ENCODE results near the gene SEZ6L2. TPM values are rescaled to one million over a fixed set of nuclear protein-coding genes. Genes with fewer than 3 reads are reported as not detected.

The SEZ6L2 gene
- total and polyA plus RNA-seq, 2 experiments from 2014 or later = 18.0 to 71.9 TPM

GRCh38 chr16:29947897-29948296 lies 48.5 kb upstream of the SEZ6L2 start:
- Histone ChIP-seq H3K27ac (ENCODE audit: low read depth) (no peak overlapping the region), H4K20me1 (replicated peaks; ENCODE audit: insufficient read depth) (no peaks in the 10 kb centered on the region), H3K79me2 (replicated peaks; ENCODE audit: insufficient read depth) (no peaks in the 10 kb centered on the region), H3K4me2 (no peak overlapping the region), H3K4me3 (no peak overlapping the region), H2AFZ (no peak overlapping the region), H3K4me1 (ENCODE audit: insufficient read depth) (0 out of 2 replicates have a peak, but pooled peaks cover 10% of the 10 kb centered on the region), H3K9me2 (ENCODE audit: insufficient read depth) (no peaks in the 10 kb centered on the region), H3F3A (replicated peaks; ENCODE audit: low read depth) (no peaks in the 10 kb centered on the region), H3K36me3 (ENCODE audit: insufficient read depth) (no peaks in the 10 kb centered on the region), H3K27me3 (ENCODE audit: insufficient read depth) (no peaks in the 10 kb centered on the region)
- H3K4me1 Mint-ChIP-seq = peaks cover 18% of the 10 kb centered on the region
- no peak overlapping the region for H3K4me3 Mint-ChIP-seq
- TF ChIP-seq EZH2 (IDR thresholded peaks at IDR 0.05; ENCODE audit: low read depth, unreplicated experiment) = no peak
- TF ChIP-seq ZNF331 (CRISPR knock-in tag; IDR thresholded peaks at IDR 0.05; ENCODE audit: low read depth) = no peak
- no peak for TF ChIP-seq ZNF462 (CRISPR knock-in tag; IDR thresholded peaks at IDR 0.05)
- TF ChIP-seq EZH2phosphoT487 (IDR thresholded peaks at IDR 0.05; ENCODE audit: unreplicated experiment) = no peak
- no peak for TF ChIP-seq JUNB (IDR thresholded peaks at IDR 0.05; ENCODE audit: unreplicated experiment)
- TF ChIP-seq CREB1 (CRISPR knock-in tag; IDR thresholded peaks at IDR 0.05; ENCODE audit: low read depth) = no peak
- TF ChIP-seq ZNF114 (CRISPR knock-in tag; IDR thresholded peaks at IDR 0.05) = no peak
- TF ChIP-seq NANOG (IDR thresholded peaks at IDR 0.05; ENCODE audit: borderline replicate concordance) = no peak
- TF ChIP-seq, protein P1, sequence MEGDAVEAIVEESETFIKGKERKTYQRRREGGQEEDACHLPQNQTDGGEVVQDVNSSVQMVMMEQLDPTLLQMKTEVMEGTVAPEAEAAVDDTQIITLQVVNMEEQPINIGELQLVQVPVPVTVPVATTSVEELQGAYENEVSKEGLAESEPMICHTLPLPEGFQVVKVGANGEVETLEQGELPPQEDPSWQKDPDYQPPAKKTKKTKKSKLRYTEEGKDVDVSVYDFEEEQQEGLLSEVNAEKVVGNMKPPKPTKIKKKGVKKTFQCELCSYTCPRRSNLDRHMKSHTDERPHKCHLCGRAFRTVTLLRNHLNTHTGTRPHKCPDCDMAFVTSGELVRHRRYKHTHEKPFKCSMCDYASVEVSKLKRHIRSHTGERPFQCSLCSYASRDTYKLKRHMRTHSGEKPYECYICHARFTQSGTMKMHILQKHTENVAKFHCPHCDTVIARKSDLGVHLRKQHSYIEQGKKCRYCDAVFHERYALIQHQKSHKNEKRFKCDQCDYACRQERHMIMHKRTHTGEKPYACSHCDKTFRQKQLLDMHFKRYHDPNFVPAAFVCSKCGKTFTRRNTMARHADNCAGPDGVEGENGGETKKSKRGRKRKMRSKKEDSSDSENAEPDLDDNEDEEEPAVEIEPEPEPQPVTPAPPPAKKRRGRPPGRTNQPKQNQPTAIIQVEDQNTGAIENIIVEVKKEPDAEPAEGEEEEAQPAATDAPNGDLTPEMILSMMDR (conservative IDR thresholded peaks at IDR 0.05; ENCODE audit: low read depth in 2 of 2) = no peak
- no peak for TF ChIP-seq STAT1 (IDR thresholded peaks at IDR 0.05; ENCODE audit: unreplicated experiment)
- DNase-seq (ENCODE audit: low spot score) (no peak), ATAC-seq (no peak)
- H3K9me3 Mint-ChIP-seq = peaks cover 3% of the 10 kb centered on the region; the same call in 2 of the 3 replicates
- H3K27me3 Mint-ChIP-seq (ENCODE audit: insufficient read depth, low read depth, poor library complexity) = peaks cover 5% of the 10 kb centered on the region
- no peaks in the 10 kb centered on the region for H3K36me3 Mint-ChIP-seq (ENCODE audit: low read depth)
- H3K27ac Mint-ChIP-seq = no peak overlapping the region

Measured in GM23338 (cell line).